Nephron progenitor cell (in vitro differentiated cells): ENCODE results near the gene UCHL5.
A peak's percentile ranks its signal among the peaks of the same experiment; 100 is the strongest.
"Not testable (repeated sequence)": the region's sequence is repeated elsewhere in the genome, so short reads cannot be mapped to it uniquely, and the experiment has no call there.

Experiments
- DNase-seq: peaks from one replicate; pipeline ENCODE4 v3.0.0; 2021
- H3K27ac Mint-ChIP-seq: 2 replicates; pipeline ENCODE4 v1.8.0; 2021; ENCODE audit warnings: mild to moderate bottlenecking, moderate library complexity, mixed read lengths
- H3K27me3 Mint-ChIP-seq: 2 replicates; pipeline ENCODE4 v1.8.0; 2021; ENCODE audit warnings: mild to moderate bottlenecking, low read depth, mixed read lengths; ENCODE audit not compliant: poor library complexity
- H3K36me3 Mint-ChIP-seq: 2 replicates; pipeline ENCODE4 v1.8.0; 2021; ENCODE audit warnings: low read depth, mixed read lengths
- H3K4me1 Mint-ChIP-seq: 2 replicates; pipeline ENCODE4 v1.8.0; 2021; ENCODE audit warnings: mixed read lengths
- H3K4me3 Mint-ChIP-seq: 2 replicates; pipeline ENCODE4 v1.8.0; 2021; ENCODE audit warnings: mild to moderate bottlenecking, moderate library complexity, mixed read lengths
- H3K9me3 Mint-ChIP-seq: 2 replicates; pipeline ENCODE4 v1.8.0; 2021; ENCODE audit warnings: mild to moderate bottlenecking, moderate library complexity, mixed read lengths
- TF ChIP-seq, protein P1 (sequence below): fragments of 200-600 bp; sonication (generic); IDR thresholded peaks from 2 replicates; pipeline ENCODE4 v1.5.0; 2021; ENCODE audit warnings: antibody characterized with exemption

Gene UCHL5

DNA sequence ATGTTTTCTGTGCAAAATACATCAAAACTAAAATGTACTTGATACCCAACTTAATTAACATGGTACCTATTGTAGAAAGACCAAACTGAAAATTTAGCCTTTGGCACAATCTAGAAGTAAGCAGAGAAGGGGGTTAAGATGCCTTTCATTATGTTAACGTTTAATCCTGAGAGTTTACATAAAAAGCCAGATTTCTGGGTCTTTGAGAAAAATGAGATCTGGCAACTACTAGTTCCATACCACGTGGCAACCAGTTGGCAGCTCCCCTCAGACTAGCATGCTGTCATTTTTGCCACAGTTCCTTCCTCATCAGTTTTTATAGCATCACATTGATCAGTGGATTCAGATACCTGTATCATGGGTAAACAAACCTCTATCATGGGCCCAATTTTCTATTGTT is 1.8 kb upstream of the UCHL5 start:
- Mint-ChIP-seq H3K27me3 (no peaks in the 10 kb centered on the region), H3K27ac (peak overlapping the region; percentile 25), H3K4me1 (peaks cover 38% of the 10 kb centered on the region), H3K4me3 (peak overlapping the region; percentile 97), H3K9me3 (peaks cover 13% of the 10 kb centered on the region), H3K36me3 (peaks cover 30% of the 10 kb centered on the region)
- no peak for DNase-seq
- TF ChIP-seq, protein P1, sequence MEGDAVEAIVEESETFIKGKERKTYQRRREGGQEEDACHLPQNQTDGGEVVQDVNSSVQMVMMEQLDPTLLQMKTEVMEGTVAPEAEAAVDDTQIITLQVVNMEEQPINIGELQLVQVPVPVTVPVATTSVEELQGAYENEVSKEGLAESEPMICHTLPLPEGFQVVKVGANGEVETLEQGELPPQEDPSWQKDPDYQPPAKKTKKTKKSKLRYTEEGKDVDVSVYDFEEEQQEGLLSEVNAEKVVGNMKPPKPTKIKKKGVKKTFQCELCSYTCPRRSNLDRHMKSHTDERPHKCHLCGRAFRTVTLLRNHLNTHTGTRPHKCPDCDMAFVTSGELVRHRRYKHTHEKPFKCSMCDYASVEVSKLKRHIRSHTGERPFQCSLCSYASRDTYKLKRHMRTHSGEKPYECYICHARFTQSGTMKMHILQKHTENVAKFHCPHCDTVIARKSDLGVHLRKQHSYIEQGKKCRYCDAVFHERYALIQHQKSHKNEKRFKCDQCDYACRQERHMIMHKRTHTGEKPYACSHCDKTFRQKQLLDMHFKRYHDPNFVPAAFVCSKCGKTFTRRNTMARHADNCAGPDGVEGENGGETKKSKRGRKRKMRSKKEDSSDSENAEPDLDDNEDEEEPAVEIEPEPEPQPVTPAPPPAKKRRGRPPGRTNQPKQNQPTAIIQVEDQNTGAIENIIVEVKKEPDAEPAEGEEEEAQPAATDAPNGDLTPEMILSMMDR, result no peak

DNA sequence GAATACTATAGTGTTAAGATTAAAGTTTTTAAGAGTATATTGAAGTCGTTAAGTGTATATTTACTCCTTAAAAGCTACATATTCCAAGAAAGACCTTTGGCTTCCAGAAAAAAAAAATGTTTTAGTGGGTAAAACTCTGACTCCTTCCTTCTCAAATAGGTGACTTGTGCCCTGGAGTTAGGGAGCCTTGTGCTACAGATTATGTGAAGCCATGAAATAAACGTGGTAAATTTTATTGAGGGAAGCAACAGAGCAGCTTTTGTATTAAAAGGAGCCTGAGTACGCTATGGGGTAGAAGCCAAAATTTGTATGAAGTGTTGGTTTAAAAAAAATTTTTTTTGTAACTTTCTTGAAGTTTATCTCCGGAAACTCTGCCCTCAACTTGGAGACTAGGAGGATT is 1.2 kb upstream of the UCHL5 start:
- H3K4me3 Mint-ChIP-seq, result peak overlapping the region; percentile 97
- peaks cover 13% of the 10 kb centered on the region for H3K9me3 Mint-ChIP-seq
- DNase-seq, result no peak
- H3K27me3 Mint-ChIP-seq, result no peaks in the 10 kb centered on the region
- TF ChIP-seq, protein P1, result no peak
- peak overlapping the region; percentile 99 for H3K27ac Mint-ChIP-seq
- H3K36me3 Mint-ChIP-seq, result peaks cover 25% of the 10 kb centered on the region
- H3K4me1 Mint-ChIP-seq, result peaks cover 38% of the 10 kb centered on the region

DNA sequence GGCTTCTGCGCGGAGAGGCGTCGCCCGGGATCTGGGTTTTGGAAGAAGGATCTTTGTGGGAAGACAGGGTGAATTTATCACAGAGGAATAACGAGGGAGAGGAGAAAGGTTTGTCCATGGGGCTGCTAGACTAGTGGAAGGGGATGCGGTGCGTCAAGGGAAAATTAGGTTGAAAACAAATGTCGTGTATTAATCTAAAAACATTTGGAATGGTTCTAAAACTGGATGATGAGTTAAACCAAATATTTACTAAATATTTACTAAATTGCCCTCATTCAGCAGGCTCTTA is 899 bp upstream of the UCHL5 start:
- no peak for DNase-seq
- TF ChIP-seq, protein P1, result no peak
- H3K4me1 Mint-ChIP-seq, result peaks cover 38% of the 10 kb centered on the region
- no peaks in the 10 kb centered on the region for H3K27me3 Mint-ChIP-seq
- H3K4me3 Mint-ChIP-seq, result peak overlapping the region; percentile 97
- peak overlapping the region; percentile 99 for H3K27ac Mint-ChIP-seq
- H3K36me3 Mint-ChIP-seq, result peaks cover 21% of the 10 kb centered on the region
- peaks cover 13% of the 10 kb centered on the region for H3K9me3 Mint-ChIP-seq

DNA sequence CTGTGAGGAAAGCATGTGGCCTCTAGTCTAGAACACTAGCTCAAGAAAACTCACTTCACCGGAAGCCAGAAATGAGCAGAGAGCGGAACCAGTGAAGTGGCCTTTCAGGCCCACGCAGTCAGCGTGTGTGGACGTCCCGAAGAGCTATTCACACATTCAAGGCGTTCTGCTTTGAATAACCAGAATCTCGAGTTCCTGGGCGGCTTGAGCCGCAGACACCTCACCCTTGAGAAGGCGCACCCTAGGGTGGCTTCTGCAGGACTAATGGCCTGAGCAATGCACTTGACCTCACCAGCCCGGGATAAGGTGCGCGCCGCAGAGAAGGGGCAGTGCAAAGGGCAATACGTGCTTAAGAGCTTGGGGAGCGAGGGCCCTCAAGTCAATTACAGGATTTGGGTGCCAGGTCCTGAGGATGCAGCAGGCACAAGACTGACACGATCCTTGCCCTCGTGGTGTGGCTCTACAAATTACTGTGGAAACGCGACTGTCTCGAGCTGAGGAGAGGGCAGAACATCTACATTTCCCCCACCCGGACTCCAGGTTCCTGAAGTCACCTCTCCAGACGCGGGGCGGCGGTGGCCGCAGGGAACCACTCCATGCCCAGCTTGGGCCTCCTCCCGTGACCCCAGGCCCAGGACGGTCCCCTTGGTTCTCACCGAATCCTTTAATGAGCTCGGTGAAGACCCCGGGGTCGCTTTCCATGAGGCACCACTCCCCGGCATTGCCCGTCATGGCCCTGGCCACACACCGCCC is 455 bp downstream of the UCHL5 start:
- Mint-ChIP-seq H3K27ac (peak overlapping the region; percentile 99), H3K27me3 (no peaks in the 10 kb centered on the region), H3K9me3 (peaks cover 13% of the 10 kb centered on the region), H3K4me3 (peak overlapping the region; percentile 97), H3K36me3 (peaks cover 17% of the 10 kb centered on the region), H3K4me1 (peaks cover 38% of the 10 kb centered on the region)
- DNase-seq, result peak; percentile 28
- TF ChIP-seq, protein P1, result no peak

DNA sequence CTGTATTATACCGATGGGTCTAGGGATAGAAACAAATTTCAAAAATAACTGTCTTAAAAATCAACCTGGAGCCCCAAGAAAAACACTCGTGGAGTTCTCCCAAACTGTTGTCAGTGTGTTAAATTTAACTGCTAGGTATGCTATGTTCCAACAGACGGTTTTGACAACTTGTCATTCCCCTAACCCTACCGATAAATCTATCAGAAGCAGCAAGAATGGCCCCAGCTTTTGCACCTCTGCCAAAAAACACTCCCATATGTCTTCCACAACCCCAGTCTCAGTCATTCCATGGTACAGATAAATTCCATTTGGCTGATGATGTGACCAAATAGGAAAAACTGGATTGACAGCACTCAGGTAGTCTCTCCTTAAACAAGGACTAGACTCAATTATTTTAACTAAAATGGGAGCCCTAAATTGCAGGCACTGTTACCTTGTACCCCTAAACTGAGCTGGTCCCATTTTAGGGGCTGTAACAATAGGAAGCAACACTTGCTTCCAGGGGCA is 4.9 kb downstream of the UCHL5 start:
- H3K27ac Mint-ChIP-seq, result no peak overlapping the region
- H3K9me3 Mint-ChIP-seq, result no peaks in the 10 kb centered on the region
- DNase-seq, result no peak
- H3K4me1 Mint-ChIP-seq, result peaks cover 18% of the 10 kb centered on the region
- TF ChIP-seq, protein P1, result no peak
- H3K27me3 Mint-ChIP-seq, result no peaks in the 10 kb centered on the region
- H3K4me3 Mint-ChIP-seq, result no peak overlapping the region
- H3K36me3 Mint-ChIP-seq, result peaks cover 16% of the 10 kb centered on the region

DNA sequence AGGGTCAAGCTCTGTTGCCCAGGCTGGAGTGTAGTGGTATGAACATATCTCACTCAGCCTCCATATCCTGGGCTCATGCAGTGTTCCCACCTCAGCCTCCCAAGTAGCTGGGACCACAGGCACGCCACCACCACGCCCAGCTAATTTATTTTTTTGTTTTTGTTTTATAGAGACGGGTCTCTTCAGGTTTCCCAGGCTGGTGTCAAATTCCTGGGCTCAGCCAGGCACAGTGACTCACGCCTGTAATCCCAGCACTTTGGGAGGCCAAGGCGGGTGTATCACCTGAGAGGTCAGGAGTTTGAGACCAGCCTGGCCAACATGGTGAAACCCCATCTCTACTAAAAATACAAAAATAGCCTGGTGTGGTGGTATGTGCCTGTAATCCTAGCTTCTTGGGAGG is 10.2 kb downstream of the UCHL5 start:
- not testable (repeated sequence) for DNase-seq, H3K27ac Mint-ChIP-seq, H3K27me3 Mint-ChIP-seq, H3K9me3 Mint-ChIP-seq, H3K4me3 Mint-ChIP-seq, H3K4me1 Mint-ChIP-seq
- peaks cover 55% of the 10 kb centered on the region for H3K36me3 Mint-ChIP-seq
